ENCODE data around the gene GNAT1. TPM values are rescaled to one million over a fixed set of nuclear protein-coding genes. Genes with fewer than 3 reads are reported as not detected.

GNAT1 gene
- total RNA-seq, 1 donor from 2014 or later = not detected

DNA sequence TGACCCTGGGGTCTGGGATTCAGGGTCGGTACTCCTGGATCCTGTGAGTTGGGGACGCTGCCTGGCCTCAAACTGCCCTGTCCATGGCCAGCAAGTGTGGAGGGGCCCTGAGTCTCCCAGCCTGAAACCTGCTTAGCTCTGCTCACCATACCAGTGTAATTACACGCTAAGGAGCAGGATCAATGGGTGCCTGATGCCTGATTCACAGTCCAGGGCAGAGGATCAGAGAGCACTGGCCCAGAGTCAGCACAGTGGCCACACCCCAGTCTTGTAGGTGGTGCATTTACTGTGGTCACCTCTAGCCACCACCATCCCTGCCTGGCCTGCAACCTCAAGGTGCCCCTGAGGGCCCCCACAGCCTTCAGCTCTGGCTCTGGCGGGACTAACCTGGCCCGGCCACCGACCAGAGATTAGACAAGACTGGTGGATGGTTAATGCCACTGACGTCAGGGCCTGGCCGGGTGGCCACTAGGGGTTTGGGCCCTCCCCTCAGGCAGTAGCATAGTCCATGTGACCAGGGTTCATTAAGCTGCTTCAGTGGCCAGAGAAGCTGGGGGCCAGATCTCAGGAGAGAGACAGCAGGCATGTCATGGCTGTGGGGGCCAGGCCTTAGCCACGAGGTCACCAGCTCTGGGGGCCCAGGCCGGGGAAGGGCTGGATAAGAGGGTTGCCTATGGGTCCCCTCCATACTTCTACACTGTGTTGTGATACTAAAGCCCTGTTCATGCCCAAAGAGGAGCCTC is 10.3 kb downstream of the GNAT1 start:
- ATAC-seq = no peak
- H3K36me3 ChIP-seq = no peaks in the 10 kb centered on the region
- H3K4me3 ChIP-seq = no peak overlapping the region
- DNase-seq = no peak
- TF ChIP-seq, protein P1, sequence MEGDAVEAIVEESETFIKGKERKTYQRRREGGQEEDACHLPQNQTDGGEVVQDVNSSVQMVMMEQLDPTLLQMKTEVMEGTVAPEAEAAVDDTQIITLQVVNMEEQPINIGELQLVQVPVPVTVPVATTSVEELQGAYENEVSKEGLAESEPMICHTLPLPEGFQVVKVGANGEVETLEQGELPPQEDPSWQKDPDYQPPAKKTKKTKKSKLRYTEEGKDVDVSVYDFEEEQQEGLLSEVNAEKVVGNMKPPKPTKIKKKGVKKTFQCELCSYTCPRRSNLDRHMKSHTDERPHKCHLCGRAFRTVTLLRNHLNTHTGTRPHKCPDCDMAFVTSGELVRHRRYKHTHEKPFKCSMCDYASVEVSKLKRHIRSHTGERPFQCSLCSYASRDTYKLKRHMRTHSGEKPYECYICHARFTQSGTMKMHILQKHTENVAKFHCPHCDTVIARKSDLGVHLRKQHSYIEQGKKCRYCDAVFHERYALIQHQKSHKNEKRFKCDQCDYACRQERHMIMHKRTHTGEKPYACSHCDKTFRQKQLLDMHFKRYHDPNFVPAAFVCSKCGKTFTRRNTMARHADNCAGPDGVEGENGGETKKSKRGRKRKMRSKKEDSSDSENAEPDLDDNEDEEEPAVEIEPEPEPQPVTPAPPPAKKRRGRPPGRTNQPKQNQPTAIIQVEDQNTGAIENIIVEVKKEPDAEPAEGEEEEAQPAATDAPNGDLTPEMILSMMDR (IDR thresholded peaks at IDR 0.05) = no peak
- peaks cover 42% of the 10 kb centered on the region for H3K27me3 ChIP-seq
- no peak overlapping the region for H3K27ac ChIP-seq
- no peaks in the 10 kb centered on the region for H3K9me3 ChIP-seq
- peaks cover 14% of the 10 kb centered on the region for H3K4me1 ChIP-seq
- intact Hi-C loops (cut with DNase I) = no loop called here

DNA sequence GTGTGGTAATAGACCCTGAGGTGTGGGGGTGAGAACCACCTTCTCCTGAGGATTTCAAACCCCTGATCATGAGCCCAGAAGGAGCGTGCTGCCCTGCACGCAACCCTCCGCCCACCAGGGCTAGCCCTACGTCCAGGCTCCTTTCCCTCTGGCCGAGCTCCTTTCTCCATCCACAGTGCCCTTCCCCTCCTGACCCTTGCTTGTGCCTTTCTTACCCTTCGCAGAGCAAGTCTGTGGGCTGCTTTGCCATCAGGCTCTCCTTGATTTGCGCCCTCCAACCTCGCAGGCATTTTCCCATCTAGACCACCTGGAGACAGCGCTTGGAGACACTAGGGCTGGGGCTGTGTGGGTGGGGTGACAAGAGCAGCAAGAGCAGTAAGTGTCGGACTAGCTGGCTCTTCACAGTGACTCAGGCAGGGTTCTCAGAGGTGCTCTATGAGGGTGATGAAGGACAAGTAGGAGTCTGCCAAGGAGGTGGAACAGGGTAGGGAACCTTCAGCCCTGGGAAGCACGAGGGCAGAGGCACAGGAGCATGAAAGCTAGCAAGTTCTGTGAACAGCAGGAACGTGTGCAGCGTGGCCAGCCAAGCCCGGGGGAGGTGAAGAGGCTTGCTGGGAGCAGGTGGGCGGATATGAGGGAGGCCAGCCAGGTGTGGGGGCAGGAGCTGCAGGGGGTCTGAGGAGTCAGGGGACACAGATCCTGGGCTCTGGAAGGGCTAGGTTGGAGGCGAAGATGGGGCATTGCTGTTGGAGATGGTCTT is 11.1 kb downstream of the GNAT1 start:
- DNase-seq (no peak), ATAC-seq (no peak)
- Histone ChIP-seq H3K27ac (no peak overlapping the region), H3K4me3 (no peak overlapping the region), H3K9me3 (no peaks in the 10 kb centered on the region), H3K4me1 (peaks cover 14% of the 10 kb centered on the region), H3K36me3 (no peaks in the 10 kb centered on the region), H3K27me3 (peaks cover 42% of the 10 kb centered on the region)
- TF ChIP-seq, protein P1 (IDR thresholded peaks at IDR 0.05) = no peak
- intact Hi-C loops (cut with DNase I) = no loop called here

DNA sequence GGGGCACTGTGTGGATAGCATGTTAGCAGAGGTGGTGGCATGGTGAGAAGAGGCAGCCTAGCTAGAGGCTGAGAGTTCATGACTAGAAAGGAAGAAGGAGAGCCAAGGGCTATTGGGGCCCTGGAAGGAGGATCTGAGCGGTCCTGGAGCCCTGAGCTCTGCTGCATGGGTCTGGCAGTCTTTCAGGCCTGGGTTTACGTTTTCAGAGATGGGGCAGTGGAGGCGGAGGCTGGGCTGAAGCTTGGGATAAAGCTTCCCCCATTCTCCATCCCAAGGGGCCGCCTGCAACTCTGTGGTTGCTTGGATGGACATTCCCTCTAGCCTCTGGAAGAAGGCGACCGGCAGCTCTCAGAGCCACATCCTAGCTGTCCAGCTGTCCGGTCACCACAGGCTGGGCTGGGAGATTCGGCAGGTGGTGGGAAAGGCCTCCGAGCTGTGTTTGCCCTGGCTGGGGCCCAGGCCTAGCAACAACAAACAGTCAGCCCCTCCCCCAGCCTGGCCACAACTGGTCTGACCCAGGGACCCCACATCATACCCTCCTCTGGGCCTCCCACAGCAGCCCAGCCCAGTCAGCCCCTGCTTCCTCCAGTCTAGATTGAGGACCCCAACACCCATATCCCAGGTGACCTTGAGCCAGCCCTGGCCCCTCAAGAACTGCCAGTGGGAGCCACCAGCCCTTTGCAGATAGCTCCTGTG is 11.9 kb downstream of the GNAT1 start:
- ATAC-seq = no peak
- TF ChIP-seq, protein P1 (IDR thresholded peaks at IDR 0.05) = no peak
- H3K36me3 ChIP-seq = no peaks in the 10 kb centered on the region
- intact Hi-C loops (cut with DNase I) = no loop called here
- peaks cover 35% of the 10 kb centered on the region for H3K27me3 ChIP-seq
- no peak for DNase-seq
- no peak overlapping the region for H3K4me3 ChIP-seq
- H3K4me1 ChIP-seq = peaks cover 14% of the 10 kb centered on the region
- no peak overlapping the region for H3K27ac ChIP-seq
- H3K9me3 ChIP-seq = no peaks in the 10 kb centered on the region

DNA sequence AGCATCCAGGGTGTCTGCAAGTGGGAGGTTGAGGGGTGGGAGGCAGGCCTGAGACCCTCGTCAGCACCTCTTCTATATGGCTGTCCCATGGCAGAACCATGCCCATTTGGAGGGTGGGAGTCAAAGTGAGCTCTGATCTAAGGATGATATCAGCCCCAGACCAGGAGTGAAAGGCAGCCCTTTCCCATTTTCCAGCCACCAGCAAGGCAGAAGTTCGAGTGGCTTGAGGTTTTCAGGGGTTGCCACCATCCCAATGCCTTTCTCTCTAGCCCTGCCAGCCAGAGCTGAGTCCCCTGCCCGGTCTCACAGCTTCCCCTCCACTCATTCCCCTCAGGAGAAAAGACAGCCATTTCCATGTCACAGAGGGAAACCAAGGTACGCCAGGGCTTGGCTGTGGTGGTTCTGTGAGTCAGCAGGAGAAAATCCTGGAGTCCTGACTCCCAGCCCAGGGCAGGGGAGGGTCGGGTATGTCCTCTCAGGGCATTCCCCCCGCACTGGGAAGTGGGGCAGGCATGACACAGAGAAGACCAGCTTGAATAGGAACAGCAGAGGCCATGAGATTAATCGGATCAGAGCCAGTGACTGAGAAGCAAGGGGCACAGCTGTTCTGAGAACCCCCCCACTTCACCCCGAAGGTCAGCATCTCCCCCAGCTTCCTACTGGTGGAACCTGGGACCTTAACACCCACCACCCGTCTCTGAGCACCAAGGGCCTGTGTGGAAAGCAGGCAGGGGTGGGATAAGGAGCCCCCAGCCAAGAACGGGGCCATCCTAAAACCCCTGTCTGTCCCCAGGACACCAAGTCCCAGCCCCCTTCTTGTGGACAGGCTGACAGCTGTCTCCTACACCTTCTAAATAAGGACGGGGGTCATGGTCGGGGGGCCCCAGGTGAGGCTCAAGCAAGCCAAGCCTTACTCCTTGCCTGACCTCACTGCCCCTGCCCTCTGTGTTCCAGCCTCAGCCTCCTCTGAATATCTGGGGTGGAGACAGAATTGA is 12.7 kb downstream of the GNAT1 start:
- no peaks in the 10 kb centered on the region for H3K36me3 ChIP-seq
- intact Hi-C loops (cut with DNase I) = no loop called here
- H3K9me3 ChIP-seq = no peaks in the 10 kb centered on the region
- H3K4me3 ChIP-seq = no peak overlapping the region
- ATAC-seq (no peak), DNase-seq (no peak)
- H3K27me3 ChIP-seq = peaks cover 34% of the 10 kb centered on the region
- TF ChIP-seq, protein P1 (IDR thresholded peaks at IDR 0.05) = no peak
- peaks cover 14% of the 10 kb centered on the region for H3K4me1 ChIP-seq
- no peak overlapping the region for H3K27ac ChIP-seq

Measured in upper lobe of right lung (tissue), 1 donor.